Mammary epithelial cell (primary cell): ENCODE results near the gene C1orf174.

ENCODE experiments used
- CTCF ChIP-seq, 2 donors: IDR thresholded peaks in 1 of 2; conservative IDR thresholded peaks in 1 of 2; 2 replicates each; pipeline ENCODE4 v1.5.1; 2011 to 2012; ENCODE audit warnings: inconsistent platforms in 2 of 2, low read length in 2 of 2, mild to moderate bottlenecking in 2 of 2, control low read depth in 1 of 2, low read depth in 1 of 2; ENCODE audit not compliant: insufficient read depth in 1 of 2; ENCODE audit errors: extremely low read depth in 1 of 2
- EZH2 ChIP-seq: IDR thresholded peaks from 2 replicates; pipeline ENCODE4 v1.6.1; 2012; ENCODE audit warnings: low read length, inconsistent platforms, borderline replicate concordance

- TF ChIP-seq CTCF (conservative IDR thresholded peaks at IDR 0.05 in 1 of 2, IDR thresholded peaks at IDR 0.05 in 1 of 2; ENCODE audit: extremely low read depth in 1 of 2, insufficient read depth in 1 of 2, low read depth in 1 of 2, low read length in 2 of 2) (no peak), EZH2 (no peak)
Observed at GRCh38 chr1:3922851-3923250, 22.8 kb upstream of the C1orf174 start.
